Kidney (tissue), 14 donors: ENCODE results near the gene GJD4. TPM values are rescaled to one million over a fixed set of nuclear protein-coding genes. Genes with fewer than 3 reads are reported as not detected.
A peak's percentile ranks its signal among the peaks of the same experiment; 100 is the strongest.

Source experiments
- DNase-seq, 5 donors: peaks; one replicate each; pipeline ENCODE4 v3.0.0-alpha.2; 2013 to 2020
- FAIRE-seq: peaks from 2 replicates; lab custom pipeline; 2012; peaks lifted over from hg19 to GRCh38; lab: Jason Lieb, UNC
- H3K27ac ChIP-seq, 2 donors: one replicate each; pipeline ENCODE4 v1.7.0; 2013; ENCODE audit warnings: low read depth in 2 of 2, low read length in 2 of 2, inconsistent platforms in 1 of 2
- H3K27me3 ChIP-seq: one replicate; pipeline ENCODE4 v1.7.1; 2013; ENCODE audit warnings: low read length, inconsistent platforms; ENCODE audit not compliant: control insufficient read depth, insufficient read depth
- H3K36me3 ChIP-seq, 3 donors: one replicate each; pipeline versions ENCODE4 v1.7.0 to v1.7.1; 2013; ENCODE audit warnings: low read length in 3 of 3, control low read depth in 1 of 3, inconsistent platforms in 1 of 3; ENCODE audit not compliant: insufficient read depth in 3 of 3, control insufficient read depth in 2 of 3
- H3K4me1 ChIP-seq, 3 donors: one replicate each; pipeline versions ENCODE4 v1.7.0 to v1.7.1; 2013; ENCODE audit warnings: low read length in 3 of 3, inconsistent platforms in 1 of 3, low read depth in 1 of 3; ENCODE audit not compliant: control insufficient read depth in 2 of 3, insufficient read depth in 2 of 3
- H3K4me3 ChIP-seq, 3 donors: one replicate each; pipeline versions ENCODE4 v1.7.0 to v1.8.1; 2013; ENCODE audit warnings: low read length in 3 of 3, control low read depth in 1 of 3, inconsistent platforms in 1 of 3
- H3K9ac ChIP-seq, 3 donors: one replicate each; pipeline versions ENCODE4 v1.7.0 to v1.7.1; 2013; ENCODE audit warnings: low read length in 3 of 3, control low read depth in 1 of 3, inconsistent platforms in 1 of 3
- H3K9me3 ChIP-seq, 3 donors: one replicate each; pipeline versions ENCODE4 v1.7.0 to v1.7.1; 2013; ENCODE audit warnings: low read length in 3 of 3, control low read depth in 1 of 3, inconsistent platforms in 1 of 3; ENCODE audit not compliant: control insufficient read depth in 2 of 3, insufficient read depth in 1 of 3
- CTCF ChIP-seq: IDR thresholded peaks from 3 replicates; pipeline ENCODE4 v1.5.1; 2012; ENCODE audit warnings: mild to moderate bottlenecking, moderate library complexity, borderline replicate concordance; ENCODE audit not compliant: insufficient read depth; ENCODE audit errors: extremely low read depth
- intact Hi-C: fragments of 100-400 bp; cut with DNase I; formaldehyde crosslinking; loops from one replicate; pipeline ENCODE4 v1.11.1; 2022
- polyA plus RNA-seq: library from polyadenylated mRNA; stranded (reverse); fragments of 350-450 nt; fragmentation: Illumina TruSeq; extraction: RNeasy Lipid Tissue Mini Kit (QIAGEN cat#74804); gene quantifications from one replicate; pipeline ENCODE4 v1.2.3, GENCODE V29; 2014; ENCODE audit warnings: low read depth, low replicate concordance; ENCODE audit not compliant: insufficient read depth
- total RNA-seq: library from RNA; stranded (reverse); fragmentation: NEBNext Ultra II Directional; extraction: Animal tissue kit (Norgen Biotek cat#: 25700); gene quantifications from one replicate; pipeline ENCODE4 v1.2.1, GENCODE V29; 2021
- donor health status: control.
- donor health status: control.
- donor health status: control.
- donor health status: control.
- donor health status: control.
- donor health status: DM: yes; HTN: yes; CAD: no.
- donor health status: Normal renal cell carcinoma (clear cell type).

Gene GJD4
- total and polyA plus RNA-seq, 2 donors from 2014 or later: not detected

- Histone ChIP-seq H3K27ac (no peak overlapping the region), H3K9ac (no peak overlapping the region), H3K36me3 (no peaks in the 10 kb centered on the region), H3K9me3 (peaks cover 0 to 7% (median 0%) of the 10 kb centered on the region in 3 donors), H3K4me1 (no peaks in the 10 kb centered on the region), H3K4me3 (no peak overlapping the region), H3K27me3 (no peaks in the 10 kb centered on the region)
- DNase-seq: no peak
- TF ChIP-seq CTCF: no peak
- no peak for FAIRE-seq
- intact Hi-C loops: no loop called here
Observed at GRCh38 chr10:35595106-35595505, 10.0 kb upstream of the GJD4 start.

GRCh38 chr10:35598379-35598778 lies 6.8 kb upstream of the GJD4 start:
- no peaks in the 10 kb centered on the region for H3K27me3 ChIP-seq
- H3K4me1 ChIP-seq: no peaks in the 10 kb centered on the region
- H3K4me3 ChIP-seq: no peak overlapping the region
- no peaks in the 10 kb centered on the region for H3K36me3 ChIP-seq
- intact Hi-C loops: no loop called here
- peak; percentile 22 for TF ChIP-seq CTCF
- H3K27ac ChIP-seq: no peak overlapping the region
- no peak overlapping the region for H3K9ac ChIP-seq
- FAIRE-seq: no peak
- DNase-seq: no peak
- H3K9me3 ChIP-seq: peaks cover 0 to 6% (median 0%) of the 10 kb centered on the region in 3 donors

- no peak overlapping the region for H3K9ac ChIP-seq
- FAIRE-seq (no peak), DNase-seq (no peak)
- H3K4me1 ChIP-seq: no peaks in the 10 kb centered on the region
- intact Hi-C loops: no loop called here
- no peak overlapping the region for H3K27ac ChIP-seq
- no peak for TF ChIP-seq CTCF
- peaks cover 0 to 6% (median 0%) of the 10 kb centered on the region in 3 donors for H3K9me3 ChIP-seq
- no peak overlapping the region for H3K4me3 ChIP-seq
- no peaks in the 10 kb centered on the region for H3K36me3 ChIP-seq
- H3K27me3 ChIP-seq: no peaks in the 10 kb centered on the region
Observed at GRCh38 chr10:35600193-35600592, 4.9 kb upstream of the GJD4 start.

- Histone ChIP-seq H3K4me3 (no peak overlapping the region), H3K36me3 (no peaks in the 10 kb centered on the region), H3K4me1 (no peaks in the 10 kb centered on the region), H3K9ac (no peak overlapping the region), H3K9me3 (no peaks in the 10 kb centered on the region), H3K27ac (no peak overlapping the region), H3K27me3 (peaks cover 3% of the 10 kb centered on the region)
- intact Hi-C loops: no loop called here
- no peak for FAIRE-seq
- DNase-seq: no peak
- TF ChIP-seq CTCF: no peak
Observed at GRCh38 chr10:35606430-35606829, 1.3 kb downstream of the GJD4 start.
